Natural killer cell treated with Interleukin-12 subunit alpha and Interleukin-12 subunit beta and Interleukin-15 and Interleukin-18, amount 100 ng/mL, for 72 hours (primary cell): ENCODE data around the gene TEC. TPM values are rescaled to one million over a fixed set of nuclear protein-coding genes. Genes with fewer than 3 reads are reported as not detected.
"Not testable (repeated sequence)": the region's sequence is repeated elsewhere in the genome, so short reads cannot be mapped to it uniquely, and the experiment has no call there.

Experiments used
- ATAC-seq, 2 donors: fragments of 150-1000 bp; cut with Tn5 transposase in 1 of 2; sonication (Bioruptor Pico), chemical (Tn5 transposase) in 1 of 2; 2 replicates each; pipeline ENCODE4 v1.10.0; 2021
- DNase-seq: peaks from one replicate; pipeline ENCODE4 v3.0.0; 2022; ENCODE audit warnings: low spot score
- H3K27ac Mint-ChIP-seq, 2 donors: 1 replicate in 1 of 2; 2 replicates in 1 of 2; pipeline ENCODE4 v1.8.0; 2022; ENCODE audit warnings: mixed read lengths in 2 of 2, mild to moderate bottlenecking in 1 of 2, moderate library complexity in 1 of 2
- H3K27me3 Mint-ChIP-seq, 2 donors: 1 replicate in 1 of 2; 2 replicates in 1 of 2; pipeline ENCODE4 v1.8.0; 2022; ENCODE audit warnings: mixed read lengths in 2 of 2
- H3K36me3 Mint-ChIP-seq: one replicate; pipeline ENCODE4 v1.8.0; 2022; ENCODE audit warnings: mixed read lengths
- H3K4me1 Mint-ChIP-seq, 2 donors: 1 replicate in 1 of 2; 2 replicates in 1 of 2; pipeline ENCODE4 v1.8.0; 2022; ENCODE audit warnings: low read depth in 2 of 2, mixed read lengths in 2 of 2, mild to moderate bottlenecking in 1 of 2
- H3K4me3 Mint-ChIP-seq: one replicate; pipeline ENCODE4 v1.8.0; 2022; ENCODE audit warnings: mixed read lengths
- H3K9me3 Mint-ChIP-seq: 2 replicates; pipeline ENCODE4 v1.8.0; 2022; ENCODE audit warnings: mixed read lengths
- total RNA-seq, 2 donors: library from RNA; stranded (reverse); gene quantifications; one replicate each; pipeline ENCODE4 v1.2.3, GENCODE V29; 2022

The TEC gene
- total RNA-seq = 1 to 10 TPM; 2.0 to 3.1 TPM

GRCh38 chr4:48268956-48269860 lies at the start of gene TEC:
TSS of gene TEC (minus strand) at chr4:48269838. CDS start at chr4:48228614, 41,224 bp downstream.
- DNase-seq (no peak), ATAC-seq (peak; percentile 44 to 48)
- Mint-ChIP-seq H3K9me3 (no peaks in the 10 kb centered on the region), H3K36me3 (no peaks in the 10 kb centered on the region), H3K4me3 (peak within 1 kb of the TSS; percentile 90), H3K27ac (peak within 1 kb of the TSS; percentile 80 to 89), H3K27me3 (no peaks in the 10 kb centered on the region), H3K4me1 (peaks cover 14 to 22% of the 10 kb centered on the region in 2 donors)

- Mint-ChIP-seq H3K27ac (no peak overlapping the region), H3K4me3 (no peak overlapping the region), H3K9me3 (no peaks in the 10 kb centered on the region), H3K27me3 (no peaks in the 10 kb centered on the region), H3K36me3 (no peaks in the 10 kb centered on the region), H3K4me1 (no peaks in the 10 kb centered on the region)
- ATAC-seq = no peak
- no peak for DNase-seq
Measured at GRCh38 chr4:48315728-48316630, 46.3 kb upstream of the TEC start.

- not testable (repeated sequence) for H3K4me1 Mint-ChIP-seq, H3K4me3 Mint-ChIP-seq, H3K36me3 Mint-ChIP-seq, H3K27me3 Mint-ChIP-seq, H3K9me3 Mint-ChIP-seq, H3K27ac Mint-ChIP-seq, ATAC-seq, DNase-seq
Measured at GRCh38 chr4:48314746-48315145, 45.1 kb upstream of the TEC start.

GRCh38 chr4:48311896-48312295 lies 42.3 kb upstream of the TEC start:
- H3K27me3 Mint-ChIP-seq = peaks cover 0 to 8% of the 10 kb centered on the region in 2 donors
- DNase-seq (no peak), ATAC-seq (no peak)
- H3K4me1 Mint-ChIP-seq = no peaks in the 10 kb centered on the region
- no peaks in the 10 kb centered on the region for H3K9me3 Mint-ChIP-seq
- H3K36me3 Mint-ChIP-seq = no peaks in the 10 kb centered on the region
- H3K4me3 Mint-ChIP-seq = no peak overlapping the region
- H3K27ac Mint-ChIP-seq = no peak overlapping the region

GRCh38 chr4:48308901-48309300 lies 39.3 kb upstream of the TEC start:
- no peak for ATAC-seq
- H3K36me3 Mint-ChIP-seq = no peaks in the 10 kb centered on the region
- no peaks in the 10 kb centered on the region for H3K9me3 Mint-ChIP-seq
- no peak overlapping the region for H3K4me3 Mint-ChIP-seq
- no peak overlapping the region for H3K27ac Mint-ChIP-seq
- peaks cover 0 to 8% of the 10 kb centered on the region in 2 donors for H3K27me3 Mint-ChIP-seq
- no peak for DNase-seq
- no peaks in the 10 kb centered on the region for H3K4me1 Mint-ChIP-seq

GRCh38 chr4:48307528-48307927 lies 37.9 kb upstream of the TEC start:
- peaks cover 0 to 12% of the 10 kb centered on the region in 2 donors for H3K27me3 Mint-ChIP-seq
- H3K27ac Mint-ChIP-seq = no peak overlapping the region
- no peaks in the 10 kb centered on the region for H3K36me3 Mint-ChIP-seq
- H3K4me3 Mint-ChIP-seq = no peak overlapping the region
- ATAC-seq = no peak
- no peaks in the 10 kb centered on the region for H3K9me3 Mint-ChIP-seq
- DNase-seq = no peak
- H3K4me1 Mint-ChIP-seq = no peaks in the 10 kb centered on the region

GRCh38 chr4:48305508-48305907 lies 35.9 kb upstream of the TEC start:
- peaks cover 3 to 21% of the 10 kb centered on the region in 2 donors for H3K27me3 Mint-ChIP-seq
- no peaks in the 10 kb centered on the region for H3K36me3 Mint-ChIP-seq

GRCh38 chr4:48300004-48300403 lies 30.4 kb upstream of the TEC start:
- Mint-ChIP-seq H3K36me3 (no peaks in the 10 kb centered on the region), H3K4me3 (no peak overlapping the region), H3K4me1 (peaks cover 11 to 13% of the 10 kb centered on the region in 2 donors), H3K27ac (no peak overlapping the region), H3K27me3 (peaks cover 3 to 13% of the 10 kb centered on the region in 2 donors), H3K9me3 (no peaks in the 10 kb centered on the region)
- ATAC-seq = no peak
- DNase-seq = no peak

More at GRCh38 chr4:48305508-48305907, 35.9 kb upstream of the TEC start:
- no peak for DNase-seq
- no peak for ATAC-seq
- no peak overlapping the region for H3K4me3 Mint-ChIP-seq
- H3K9me3 Mint-ChIP-seq = no peaks in the 10 kb centered on the region
- no peaks in the 10 kb centered on the region for H3K4me1 Mint-ChIP-seq
- no peak overlapping the region for H3K27ac Mint-ChIP-seq

- H3K27me3 Mint-ChIP-seq = peaks cover 3 to 13% of the 10 kb centered on the region in 2 donors
- H3K36me3 Mint-ChIP-seq = no peaks in the 10 kb centered on the region
- no peak for DNase-seq
- no peak overlapping the region for H3K27ac Mint-ChIP-seq
- H3K4me1 Mint-ChIP-seq = peaks cover 11 to 13% of the 10 kb centered on the region in 2 donors
- no peaks in the 10 kb centered on the region for H3K9me3 Mint-ChIP-seq
- no peak for ATAC-seq
- no peak overlapping the region for H3K4me3 Mint-ChIP-seq
Measured at GRCh38 chr4:48299560-48299959, 29.9 kb upstream of the TEC start.

- Mint-ChIP-seq H3K9me3 (no peaks in the 10 kb centered on the region), H3K27ac (no peak overlapping the region), H3K36me3 (no peaks in the 10 kb centered on the region), H3K4me1 (peaks cover 11 to 13% of the 10 kb centered on the region in 2 donors), H3K27me3 (peaks cover 3 to 7% of the 10 kb centered on the region in 2 donors), H3K4me3 (no peak overlapping the region)
- DNase-seq (no peak), ATAC-seq (no peak)
Measured at GRCh38 chr4:48297256-48297846, 27.7 kb upstream of the TEC start.

GRCh38 chr4:48296365-48296764 lies 26.7 kb upstream of the TEC start:
- no peak for DNase-seq
- Mint-ChIP-seq H3K36me3 (no peaks in the 10 kb centered on the region), H3K9me3 (no peaks in the 10 kb centered on the region), H3K27ac (peak overlapping the region in 1 of 2 donors; percentile 30), H3K4me3 (peak overlapping the region; percentile 40), H3K4me1 (peaks cover 11 to 13% of the 10 kb centered on the region in 2 donors), H3K27me3 (no peaks in the 10 kb centered on the region)
- peak; percentile 75 to 78 for ATAC-seq

- no peak for DNase-seq
- Mint-ChIP-seq H3K27ac (peak overlapping the region in 1 of 2 donors; percentile 23), H3K4me3 (no peak overlapping the region), H3K9me3 (no peaks in the 10 kb centered on the region), H3K27me3 (no peaks in the 10 kb centered on the region), H3K4me1 (peaks cover 13 to 14% of the 10 kb centered on the region in 2 donors), H3K36me3 (no peaks in the 10 kb centered on the region)
- ATAC-seq = no peak
Measured at GRCh38 chr4:48295116-48295515, 25.5 kb upstream of the TEC start.

- DNase-seq, H3K27me3 Mint-ChIP-seq, H3K9me3 Mint-ChIP-seq, H3K27ac Mint-ChIP-seq, H3K36me3 Mint-ChIP-seq, H3K4me3 Mint-ChIP-seq, ATAC-seq: not testable (repeated sequence)
- H3K4me1 Mint-ChIP-seq = peaks cover 11 to 14% of the 10 kb centered on the region in 2 donors
Measured at GRCh38 chr4:48292218-48292790, 22.7 kb upstream of the TEC start.
